Endometrium (tissue), 2 donors: ENCODE data around the gene LIN9.
"Not testable (repeated sequence)": the region's sequence is repeated elsewhere in the genome, so short reads cannot be mapped to it uniquely, and the experiment has no call there.

ENCODE experiments used
- FAIRE-seq: peaks from 2 replicates; lab custom pipeline; 2012; peaks lifted over from hg19 to GRCh38; lab: Jason Lieb, UNC
- donor health status: control.
- donor health status: control.

The LIN9 gene

GRCh38 chr1:226272233-226272902, 36.6 kb downstream of the LIN9 start:
- not testable (repeated sequence) for FAIRE-seq

- no peak for FAIRE-seq
Observed at GRCh38 chr1:226268421-226269124, 40.4 kb downstream of the LIN9 start.

- FAIRE-seq = no peak
Observed at GRCh38 chr1:226261818-226262217, 47.1 kb downstream of the LIN9 start.

GRCh38 chr1:226255380-226255779, 53.6 kb downstream of the LIN9 start:
- no peak for FAIRE-seq

- FAIRE-seq = no peak
Observed at GRCh38 chr1:226253933-226254332, 55.0 kb downstream of the LIN9 start.

- not testable (repeated sequence) for FAIRE-seq
Observed at GRCh38 chr1:226252841-226253240, 56.1 kb downstream of the LIN9 start.

- no peak for FAIRE-seq
Observed at GRCh38 chr1:226250511-226250910, 58.5 kb downstream of the LIN9 start.

- FAIRE-seq = no peak
Observed at GRCh38 chr1:226248796-226249195, 60.2 kb downstream of the LIN9 start.

- FAIRE-seq = no peak
Observed at GRCh38 chr1:226248091-226248490, 60.9 kb downstream of the LIN9 start.

- FAIRE-seq = no peak
Observed at GRCh38 chr1:226239421-226239820, 69.5 kb downstream of the LIN9 start.

- no peak for FAIRE-seq
Observed at GRCh38 chr1:226236826-226237225, 72.1 kb downstream of the LIN9 start.

- FAIRE-seq = no peak
Observed at GRCh38 chr1:226233806-226234205, 75.2 kb downstream of the LIN9 start.

GRCh38 chr1:226233293-226233692, 75.7 kb downstream of the LIN9 start:
- FAIRE-seq = no peak

- FAIRE-seq = no peak
Observed at GRCh38 chr1:226226601-226227000, 82.4 kb downstream of the LIN9 start.

- no peak for FAIRE-seq
Observed at GRCh38 chr1:226223786-226224244, 85.1 kb downstream of the LIN9 start.

- no peak for FAIRE-seq
Observed at GRCh38 chr1:226223157-226223785, 85.7 kb downstream of the LIN9 start, which contains the start of gene MIXL1. MIXL1 (plus strand) TSS chr1:226223664; CDS start chr1:226223682, 18 bp downstream.

GRCh38 chr1:226222686-226223085, 86.3 kb downstream of the LIN9 start:
- no peak for FAIRE-seq

GRCh38 chr1:226220473-226221189, 88.3 kb downstream of the LIN9 start:
- no peak for FAIRE-seq

GRCh38 chr1:226217273-226217672, 91.7 kb downstream of the LIN9 start:
- no peak for FAIRE-seq

- no peak for FAIRE-seq
Observed at GRCh38 chr1:226216056-226216455, 92.9 kb downstream of the LIN9 start.

- FAIRE-seq = no peak
Observed at GRCh38 chr1:226215239-226215638, 93.7 kb downstream of the LIN9 start.

- no peak for FAIRE-seq
Observed at GRCh38 chr1:226212545-226212944, 96.4 kb downstream of the LIN9 start.
